Measurements from ENCODE around the gene DOCK1. TPM values are rescaled to one million over a fixed set of nuclear protein-coding genes. Genes with fewer than 3 reads are reported as not detected.
"Not testable (repeated sequence)": the region's sequence is repeated elsewhere in the genome, so short reads cannot be mapped to it uniquely, and the experiment has no call there.

The DOCK1 gene
- polyA plus RNA-seq, 1 experiment = 37.9 TPM

- no peaks in the 10 kb centered on the region; the same call in 1 of the 2 replicates for H3K9me3 ChIP-seq (ENCODE audit: control insufficient read depth, insufficient read depth, low read length)
- TF ChIP-seq CTCF (IDR thresholded peaks at IDR 0.05; ENCODE audit: low read depth, low read length) = no peak
- POLR2A ChIA-PET = no interaction called here
- DNase-seq (ENCODE audit: low read depth, low spot score) = no peak
- H3K27me3 ChIP-seq (ENCODE audit: control insufficient read depth, insufficient read depth, low read length) = no peaks in the 10 kb centered on the region
- CTCF ChIA-PET = no interaction called here
- no peak overlapping the region for H3K4me3 ChIP-seq (ENCODE audit: low read depth, low read length)
- peak overlapping the region; percentile 2 for H3K27ac ChIP-seq (ENCODE audit: low read depth, low read length)
Measured at GRCh38 chr10:126933116-126933515, 27.9 kb downstream of the DOCK1 start.

GRCh38 chr10:126935263-126935946, 30.2 kb downstream of the DOCK1 start:
- Histone ChIP-seq H3K27ac (ENCODE audit: low read depth, low read length) (peak overlapping the region; percentile 47), H3K27me3 (ENCODE audit: control insufficient read depth, insufficient read depth, low read length) (no peaks in the 10 kb centered on the region), H3K4me3 (ENCODE audit: low read depth, low read length) (no peak overlapping the region), H3K9me3 (ENCODE audit: control insufficient read depth, insufficient read depth, low read length) (no peaks in the 10 kb centered on the region; the same call in 1 of the 2 replicates)
- no peak for TF ChIP-seq CTCF (IDR thresholded peaks at IDR 0.05; ENCODE audit: low read depth, low read length)
- ChIA-PET CTCF (no interaction called here), POLR2A (no interaction called here)
- no peak for DNase-seq (ENCODE audit: low read depth, low spot score)

GRCh38 chr10:126937026-126937425, 31.8 kb downstream of the DOCK1 start:
- no peak for TF ChIP-seq CTCF (IDR thresholded peaks at IDR 0.05; ENCODE audit: low read depth, low read length)

GRCh38 chr10:126938121-126938520, 32.9 kb downstream of the DOCK1 start:
- CTCF ChIA-PET; H3K27ac ChIP-seq (ENCODE audit: low read depth, low read length); POLR2A ChIA-PET; H3K9me3 ChIP-seq (ENCODE audit: control insufficient read depth, insufficient read depth, low read length); H3K4me3 ChIP-seq (ENCODE audit: low read depth, low read length); H3K27me3 ChIP-seq (ENCODE audit: control insufficient read depth, insufficient read depth, low read length); DNase-seq (ENCODE audit: low read depth, low spot score): not testable (repeated sequence)

More at GRCh38 chr10:126937026-126937425, 31.8 kb downstream of the DOCK1 start:
- Histone ChIP-seq H3K27ac (ENCODE audit: low read depth, low read length) (no peak overlapping the region), H3K4me3 (ENCODE audit: low read depth, low read length) (no peak overlapping the region), H3K27me3 (ENCODE audit: control insufficient read depth, insufficient read depth, low read length) (no peaks in the 10 kb centered on the region), H3K9me3 (ENCODE audit: control insufficient read depth, insufficient read depth, low read length) (peaks cover 4% of the 10 kb centered on the region; the same call in 1 of the 2 replicates)
- ChIA-PET POLR2A (no interaction called here), CTCF (no interaction called here)
- no peak for DNase-seq (ENCODE audit: low read depth, low spot score)

GRCh38 chr10:126939706-126940105, 34.5 kb downstream of the DOCK1 start:
- CTCF ChIA-PET = no interaction called here
- POLR2A ChIA-PET = no interaction called here
- Histone ChIP-seq H3K27ac (ENCODE audit: low read depth, low read length) (no peak overlapping the region), H3K27me3 (ENCODE audit: control insufficient read depth, insufficient read depth, low read length) (no peaks in the 10 kb centered on the region), H3K4me3 (ENCODE audit: low read depth, low read length) (no peak overlapping the region), H3K9me3 (ENCODE audit: control insufficient read depth, insufficient read depth, low read length) (peaks cover 12% of the 10 kb centered on the region; the same call in 1 of the 2 replicates)
- no peak for TF ChIP-seq CTCF (IDR thresholded peaks at IDR 0.05; ENCODE audit: low read depth, low read length)
- no peak for DNase-seq (ENCODE audit: low read depth, low spot score)

Data from AG04450 (cell line).